HG03108 (cell line): ENCODE results near the gene B3GALNT2.
"Not testable (repeated sequence)": the region's sequence is repeated elsewhere in the genome, so short reads cannot be mapped to it uniquely, and the experiment has no call there.

Source experiments
- ATAC-seq: cut with Tn5 transposase; IDR thresholded peaks from one replicate; pipeline ENCODE4 v1.9.1; 2021; ENCODE audit warnings: moderate library complexity; ENCODE audit not compliant: unreplicated experiment

B3GALNT2 gene

DNA sequence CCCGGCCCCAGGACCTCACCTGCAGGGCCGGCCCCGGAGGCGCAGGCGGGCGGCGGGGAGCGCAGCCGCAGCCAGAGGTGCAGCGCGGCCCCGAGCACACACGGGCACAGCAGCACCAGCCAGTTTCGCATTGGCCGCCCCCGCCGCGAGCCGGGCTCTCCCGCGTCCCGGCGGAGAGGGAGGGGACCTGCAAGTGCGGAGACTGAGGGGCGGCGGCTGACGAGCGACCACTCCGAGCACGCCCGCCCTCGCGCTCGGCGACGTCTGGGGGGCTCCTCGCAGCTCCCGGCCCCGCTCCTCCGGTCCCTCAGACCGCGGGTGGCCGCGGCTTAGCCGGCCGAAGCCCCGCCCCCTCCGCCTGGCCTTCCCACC lies at the start of gene B3GALNT2:
TSS of gene B3GALNT2 (minus strand) at position 331 of the 372 bp plus-strand sequence. CDS start at position 131, 200 bp downstream.
- peak; percentile 32 for ATAC-seq

DNA sequence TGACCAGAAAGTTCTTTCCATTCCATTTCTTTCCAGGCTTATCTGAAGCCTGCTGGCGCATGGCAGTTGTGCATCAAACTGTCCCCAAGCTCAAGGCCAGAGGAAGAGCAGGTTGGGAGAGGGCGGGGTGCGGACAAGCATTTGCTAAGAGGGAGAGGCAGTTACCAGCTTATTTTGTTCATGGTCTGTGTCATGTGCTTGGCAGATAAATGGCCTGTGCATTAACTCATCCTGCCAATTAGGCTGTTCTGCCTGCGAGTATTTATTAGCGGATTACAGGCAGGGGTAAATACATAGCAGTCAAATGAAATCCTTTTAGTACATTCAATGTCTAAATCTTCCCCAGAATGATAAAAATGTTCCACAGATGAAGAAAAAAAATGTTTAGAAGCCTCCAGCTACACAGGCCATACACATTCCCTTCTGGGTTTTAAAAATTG lies 48.9 kb upstream of the B3GALNT2 start:
- no peak for ATAC-seq

DNA sequence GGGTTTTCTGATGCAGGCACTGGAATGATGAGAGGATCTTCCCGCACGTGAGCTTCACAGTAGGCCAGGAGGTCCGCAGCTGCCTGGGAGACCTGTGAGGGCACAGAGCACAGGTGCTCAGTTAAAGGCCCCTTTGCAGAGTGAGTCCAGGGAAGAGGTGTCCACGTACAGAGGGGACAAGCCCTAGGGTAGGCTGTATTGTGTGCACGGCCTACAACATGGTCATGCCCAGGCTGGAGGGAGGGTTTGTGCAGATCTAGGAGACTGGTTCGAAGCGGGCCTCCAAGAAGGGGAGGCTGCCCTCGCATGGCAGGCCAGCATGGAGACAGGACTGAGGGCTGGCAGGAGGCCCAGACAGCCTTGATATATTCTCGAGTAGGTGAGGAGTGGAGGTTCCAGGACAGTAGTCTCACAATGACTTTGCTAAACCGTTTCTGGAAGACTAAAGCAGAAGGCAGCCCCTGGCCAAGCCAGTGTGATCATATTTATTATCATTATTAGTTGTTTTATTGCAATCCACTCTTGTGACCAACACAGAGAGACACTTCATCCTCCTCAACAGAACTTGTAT lies 48.0 kb upstream of the B3GALNT2 start:
- ATAC-seq: no peak

DNA sequence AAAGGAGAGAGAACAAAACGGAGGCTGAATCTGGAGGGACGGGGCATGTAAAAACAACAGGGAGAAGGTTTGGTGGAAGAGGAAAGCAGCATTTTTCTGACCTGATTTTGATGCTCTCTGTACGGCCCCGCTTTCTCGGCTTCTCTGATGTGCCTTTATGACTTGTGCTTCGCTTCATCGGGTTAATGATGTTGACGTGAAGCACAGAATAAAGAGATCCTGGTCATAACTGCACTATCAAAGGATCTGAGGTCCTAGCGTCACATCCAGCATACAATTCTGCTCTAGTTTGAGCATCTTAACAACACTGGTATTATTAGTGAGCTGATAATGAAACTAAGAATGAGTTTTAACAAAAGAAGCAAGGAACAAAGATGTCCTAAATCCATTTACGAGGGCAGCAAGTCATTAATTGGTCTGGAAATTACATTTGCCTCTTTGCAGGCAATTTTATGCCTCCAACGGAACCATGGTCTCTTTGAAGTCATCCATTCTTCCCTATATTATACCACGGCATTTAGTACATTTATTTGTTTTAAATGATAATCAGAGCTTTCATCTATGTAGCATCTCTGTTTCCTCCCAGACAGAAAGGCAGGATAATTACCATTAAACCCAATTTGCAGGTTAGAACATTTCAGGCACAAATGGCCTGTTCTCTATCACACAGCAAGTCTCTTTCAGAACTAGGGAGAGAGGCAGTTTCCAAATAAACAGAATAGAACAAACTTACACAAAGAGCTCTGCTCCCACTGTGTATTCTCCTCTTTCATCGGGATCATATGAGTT lies 45.3 kb upstream of the B3GALNT2 start:
- no peak for ATAC-seq

DNA sequence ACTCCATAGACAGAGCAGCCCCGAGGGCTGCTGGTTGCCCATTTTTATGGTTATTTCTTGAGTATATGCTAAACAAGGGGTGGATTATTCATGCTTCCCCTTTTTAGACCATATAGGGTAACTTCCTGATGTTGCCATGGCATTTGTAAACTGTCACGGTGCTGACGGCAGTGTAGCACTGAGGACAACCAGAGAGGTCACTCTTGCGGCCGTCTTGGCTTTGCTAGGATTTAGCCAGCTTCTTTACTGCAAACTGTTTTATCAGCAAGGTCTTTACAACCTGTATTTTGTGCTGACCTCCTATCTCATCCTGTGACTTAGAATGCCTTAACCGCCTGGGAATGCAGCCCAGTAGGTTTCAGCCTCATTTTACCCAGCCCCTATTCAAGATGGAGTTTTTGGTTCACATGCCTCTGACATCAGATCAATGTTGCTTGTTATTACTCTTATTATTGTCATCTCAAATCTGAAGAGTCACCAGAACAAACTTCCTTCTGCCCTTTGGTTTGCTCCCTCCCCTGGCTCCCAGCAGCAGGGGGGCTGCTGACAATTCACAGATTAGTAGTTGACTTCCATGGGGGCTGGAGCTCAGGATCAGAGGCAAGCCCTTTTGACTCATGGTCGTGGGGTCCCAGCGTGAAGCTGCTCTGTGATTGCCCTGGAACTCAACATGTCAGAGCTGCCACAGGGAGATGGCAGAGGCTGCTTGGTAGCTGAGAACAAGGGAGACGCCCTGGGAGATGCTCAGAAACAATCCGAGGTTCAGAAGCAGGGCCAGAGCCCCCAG lies 42.3 kb upstream of the B3GALNT2 start:
- not testable (repeated sequence) for ATAC-seq

DNA sequence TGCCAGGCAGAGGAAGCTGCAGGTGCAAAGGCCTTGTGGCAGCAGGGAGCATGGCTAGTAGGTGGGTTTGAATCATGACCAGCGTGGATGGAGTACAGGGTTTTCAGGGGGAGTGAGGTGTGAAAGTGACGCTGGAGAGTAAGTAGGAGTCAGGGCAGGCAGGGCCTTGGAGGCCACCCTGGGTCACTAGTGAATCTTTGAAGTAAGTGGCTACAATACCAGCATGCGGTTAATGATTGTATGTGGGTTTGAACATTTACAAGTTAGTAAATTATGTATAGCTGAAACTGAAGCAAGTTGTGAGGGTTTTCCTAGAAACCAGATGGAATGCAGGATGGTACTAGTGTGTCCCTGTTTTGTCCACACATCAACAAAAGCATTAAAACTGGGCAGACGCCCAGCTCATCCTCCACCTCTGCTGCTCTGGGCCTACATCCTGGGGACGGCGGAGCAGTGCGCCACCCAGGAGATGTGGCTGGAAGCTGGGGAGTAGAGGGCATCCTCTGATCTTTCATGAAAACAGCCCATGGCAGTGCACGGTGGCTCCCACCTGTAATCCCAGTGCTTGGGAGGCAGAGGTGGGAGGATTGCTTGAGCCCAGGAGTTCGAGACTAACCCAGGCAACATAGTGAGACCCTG lies 41.2 kb upstream of the B3GALNT2 start:
- ATAC-seq: no peak

DNA sequence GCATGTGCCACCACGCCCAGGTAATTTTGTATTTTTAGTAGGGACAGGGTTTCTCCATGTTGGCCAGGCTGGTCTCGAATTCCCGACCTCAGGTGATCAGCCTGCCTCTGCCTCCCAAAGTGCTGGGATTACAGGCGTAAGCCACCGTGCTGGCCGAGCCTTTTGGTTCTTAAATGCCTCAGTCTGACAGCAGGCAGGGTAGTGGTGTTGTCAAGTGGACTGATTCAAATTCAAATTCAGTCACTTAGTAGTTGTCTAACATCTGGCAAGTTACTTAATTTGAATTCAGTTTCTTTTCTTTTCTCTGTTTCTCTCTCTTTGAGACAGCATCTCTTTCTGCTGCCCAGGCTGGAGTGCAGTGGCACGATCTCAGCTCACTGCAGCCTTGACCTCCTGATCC lies 38.6 kb upstream of the B3GALNT2 start:
- ATAC-seq: not testable (repeated sequence)

DNA sequence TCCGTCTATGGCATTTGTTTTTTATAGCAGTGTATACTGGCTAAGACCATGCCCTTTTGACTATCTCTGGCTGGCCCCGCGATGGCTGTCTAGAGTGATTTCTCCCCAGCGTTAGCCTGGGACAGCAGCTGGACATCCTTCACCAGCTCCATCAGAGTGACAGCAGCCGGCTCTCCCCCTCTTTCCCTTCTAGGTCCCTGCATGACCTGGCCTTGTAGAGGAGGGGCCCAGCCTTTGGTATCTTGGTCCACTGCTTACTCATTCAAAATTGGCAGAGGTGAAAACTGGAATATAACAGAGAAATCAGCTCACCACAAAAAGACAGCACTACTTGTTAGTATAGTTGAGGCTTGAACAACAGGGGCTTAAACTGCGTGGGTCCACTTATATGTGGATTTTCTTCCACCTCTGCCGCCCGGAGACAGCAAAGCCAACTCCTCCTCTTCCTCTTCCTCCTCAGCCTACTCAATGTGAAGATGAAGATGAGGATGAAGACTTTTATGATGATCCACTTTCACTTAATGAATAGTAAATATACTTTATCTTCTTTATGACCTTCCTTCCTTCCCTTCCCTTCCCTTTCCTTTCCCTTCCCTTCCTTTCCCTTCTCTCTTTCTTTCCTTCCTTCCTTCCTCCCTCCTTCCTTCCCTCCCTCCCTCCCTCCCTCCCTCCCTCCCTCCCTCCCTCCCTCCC lies 29.4 kb upstream of the B3GALNT2 start:
- no peak for ATAC-seq

DNA sequence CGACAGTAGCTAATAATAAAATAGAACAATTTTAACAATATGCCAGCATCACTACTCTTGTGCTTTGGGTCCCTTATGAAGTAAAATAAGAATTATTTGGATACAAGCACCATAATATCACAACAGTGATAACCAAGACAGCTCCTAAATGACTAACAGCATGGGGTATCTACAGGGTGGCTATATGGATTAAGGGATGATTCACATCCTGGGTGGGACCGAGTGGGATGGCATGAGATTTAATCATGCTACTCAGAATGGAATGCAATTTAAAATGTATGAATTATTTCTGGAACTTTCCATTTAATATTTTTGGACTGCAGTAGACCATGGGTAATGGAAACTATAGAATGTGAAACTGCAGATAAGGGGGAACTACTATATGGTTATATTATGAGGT lies 28.1 kb upstream of the B3GALNT2 start:
- ATAC-seq: no peak

DNA sequence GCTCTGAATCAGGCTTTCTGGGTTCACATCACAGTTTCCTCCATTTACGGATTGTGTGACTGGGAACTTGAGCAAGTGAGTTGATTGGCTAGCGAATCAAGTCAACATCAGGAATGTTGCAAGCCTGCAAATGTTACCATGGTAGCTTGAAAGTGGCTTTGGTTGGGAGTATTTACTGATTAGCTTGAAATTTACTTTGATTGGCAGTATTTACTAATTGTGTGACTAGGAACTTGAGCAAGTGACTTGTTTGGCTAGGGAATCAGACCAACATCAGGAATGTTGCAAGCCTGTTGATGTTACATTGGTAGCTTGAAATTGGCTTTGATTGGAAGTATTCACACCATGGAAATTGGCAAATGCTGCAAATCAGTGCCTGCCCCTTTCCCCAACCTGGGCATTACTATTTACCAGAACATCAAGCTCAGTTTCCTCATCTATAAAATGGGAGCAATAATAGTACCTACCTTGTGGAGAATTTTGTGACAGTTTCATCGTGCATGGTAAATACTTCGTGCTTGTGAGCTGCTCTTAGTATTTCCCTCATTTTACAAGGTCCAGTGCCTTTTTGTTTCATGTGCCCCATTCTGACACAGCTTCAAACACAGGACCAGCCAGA lies 23.1 kb upstream of the B3GALNT2 start:
- ATAC-seq: no peak

DNA sequence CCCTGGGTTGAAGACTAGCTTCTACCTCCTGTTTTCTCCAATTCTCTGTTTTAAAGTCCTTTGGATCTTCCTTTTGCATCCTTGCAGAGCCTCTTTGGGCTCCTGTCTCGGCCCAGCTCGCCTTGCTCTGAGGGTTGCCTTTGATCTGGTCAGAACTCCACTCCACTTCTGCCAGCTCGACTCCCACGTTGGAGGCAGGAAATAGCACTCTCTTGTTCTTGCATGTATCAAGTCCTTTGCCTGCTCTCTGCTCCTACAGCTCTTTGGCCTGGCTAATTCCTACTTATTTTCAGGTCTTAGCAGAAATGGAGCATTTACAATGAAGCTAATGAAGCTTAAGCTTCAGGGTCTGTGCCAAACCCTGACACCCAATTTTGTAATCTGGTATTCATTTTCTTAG lies 21.1 kb upstream of the B3GALNT2 start:
- ATAC-seq: no peak

DNA sequence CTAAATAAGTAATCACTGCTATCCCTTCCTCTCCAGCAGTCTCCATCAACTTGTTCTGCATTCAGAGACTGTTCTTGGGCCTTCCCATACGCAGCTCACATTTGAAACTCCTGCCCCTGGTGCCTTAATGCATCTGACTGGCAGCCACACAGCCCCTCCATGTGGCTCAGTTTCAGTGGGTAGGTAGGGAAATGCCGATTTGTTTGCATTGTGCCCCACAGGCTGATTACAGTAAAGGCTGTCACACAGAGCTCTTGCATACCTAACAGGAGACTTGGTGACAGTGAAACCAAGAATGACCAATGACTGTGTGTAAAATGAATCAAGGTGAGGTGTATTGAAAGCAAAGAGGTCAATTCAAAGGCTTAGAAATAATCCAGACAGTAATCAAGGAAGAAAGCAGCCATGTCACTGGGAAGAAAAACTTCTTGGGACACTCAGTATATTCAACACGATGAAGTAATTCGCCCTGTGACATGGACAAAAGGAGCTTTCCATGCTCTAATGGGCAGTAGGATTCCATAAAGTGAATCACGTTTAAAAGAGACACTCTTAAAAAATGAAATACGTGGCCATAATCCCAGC lies 12.7 kb upstream of the B3GALNT2 start:
- no peak for ATAC-seq

DNA sequence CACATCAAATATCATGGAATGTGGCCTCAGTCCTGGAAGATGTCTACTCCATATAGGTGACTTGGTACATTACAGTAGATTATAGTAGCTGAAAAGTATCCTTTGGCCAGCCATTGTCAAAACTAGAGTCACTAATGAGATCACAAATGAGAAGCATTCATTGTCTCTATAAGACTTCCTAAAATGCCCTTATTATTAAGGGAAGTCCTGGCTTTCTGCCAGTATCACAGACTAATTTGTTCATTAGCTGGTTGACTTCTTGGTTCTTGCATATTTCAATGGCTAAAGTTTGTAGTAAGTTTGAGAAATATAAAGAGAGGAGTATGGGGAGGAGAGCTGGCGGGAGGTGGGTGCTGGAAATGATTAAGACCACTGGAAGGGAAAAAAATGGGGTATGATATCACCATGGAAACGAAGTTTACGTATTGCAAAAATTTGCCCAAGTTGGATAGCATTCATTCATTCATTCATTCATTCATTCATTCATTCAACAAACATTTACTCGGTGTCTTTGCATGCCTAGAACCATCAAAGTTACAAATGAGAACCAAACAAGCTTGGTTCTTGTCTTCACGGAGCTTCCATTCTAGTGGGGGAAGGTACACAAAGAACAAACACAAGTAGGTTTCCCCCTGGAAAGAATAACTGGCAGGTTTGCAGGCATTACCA lies 11.7 kb upstream of the B3GALNT2 start:
- ATAC-seq: no peak

DNA sequence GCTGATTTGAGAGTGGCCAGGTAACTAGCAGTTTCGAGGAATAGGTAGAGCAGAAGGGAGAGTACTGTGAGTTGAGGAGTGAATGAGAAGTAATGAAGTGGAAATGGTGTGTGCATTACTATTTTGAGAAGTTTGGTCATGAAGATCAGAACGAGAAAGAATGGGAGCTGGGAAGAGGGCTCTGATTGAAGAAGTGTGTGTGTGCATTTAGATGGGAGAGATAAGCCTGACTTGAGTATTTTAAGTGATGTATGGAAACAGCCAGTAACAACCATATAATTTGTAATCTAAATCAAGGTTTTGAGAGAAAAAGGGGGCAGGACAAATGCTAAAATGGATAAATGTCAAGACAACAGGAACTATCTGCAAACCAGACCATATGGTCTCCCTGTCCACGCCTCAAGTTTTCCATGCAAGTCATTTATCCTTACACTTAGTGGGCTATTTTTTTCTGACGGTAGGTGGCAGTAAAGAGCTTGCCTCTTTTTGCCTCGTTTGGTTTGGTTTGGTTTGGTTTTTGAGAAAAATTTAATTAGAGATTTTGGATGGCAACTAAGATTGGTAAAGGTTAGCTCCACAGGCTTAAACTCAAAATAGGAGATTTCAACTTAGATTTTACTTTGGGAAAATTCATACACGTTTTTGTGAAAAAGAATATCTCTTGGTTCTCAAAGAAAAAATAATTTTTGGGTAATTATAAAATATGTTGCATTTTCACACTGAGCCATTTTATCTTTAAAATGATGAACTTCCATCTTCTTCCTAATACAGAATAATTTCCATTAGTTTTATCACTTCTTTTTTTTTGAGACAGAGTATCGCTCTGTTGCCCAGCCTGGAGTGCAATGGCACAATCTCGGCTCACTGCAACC lies 9.5 kb upstream of the B3GALNT2 start:
- no peak for ATAC-seq

DNA sequence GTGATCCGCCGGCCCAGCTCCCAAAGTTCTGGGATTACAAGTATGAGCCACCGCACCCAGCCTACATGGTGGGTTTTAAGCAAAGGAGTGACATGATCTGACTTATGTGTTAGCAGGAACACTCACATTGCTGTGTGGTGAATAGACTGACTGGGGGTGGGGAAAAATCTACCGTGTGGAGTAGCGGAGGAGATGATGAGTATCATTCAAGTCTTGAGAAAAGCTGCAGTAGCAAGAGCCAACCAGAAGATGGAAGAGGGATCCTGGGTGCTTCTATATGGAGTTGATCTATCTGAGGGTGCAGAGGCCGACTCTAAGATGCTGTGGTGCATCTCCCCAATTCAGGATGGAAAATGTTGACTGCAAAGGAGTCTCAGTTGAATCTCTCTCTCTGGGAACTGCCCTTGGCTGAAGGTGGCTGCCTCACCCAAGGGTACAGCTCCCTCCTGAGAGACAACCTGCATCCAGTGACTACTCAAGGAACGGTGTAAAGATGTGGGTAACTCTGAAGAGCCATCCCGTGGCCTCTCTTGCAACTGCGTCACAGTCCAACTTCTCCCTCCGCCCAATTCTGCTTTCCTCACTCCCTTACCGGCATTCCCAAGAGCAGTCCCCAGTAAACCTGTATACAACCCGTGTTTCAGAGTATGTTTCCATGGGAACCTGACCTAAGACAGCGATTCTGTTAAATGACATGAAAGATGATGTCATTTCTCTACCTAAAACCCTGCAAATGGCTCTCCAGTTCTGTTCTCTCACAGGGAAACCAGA lies 7.4 kb upstream of the B3GALNT2 start:
- ATAC-seq: no peak

DNA sequence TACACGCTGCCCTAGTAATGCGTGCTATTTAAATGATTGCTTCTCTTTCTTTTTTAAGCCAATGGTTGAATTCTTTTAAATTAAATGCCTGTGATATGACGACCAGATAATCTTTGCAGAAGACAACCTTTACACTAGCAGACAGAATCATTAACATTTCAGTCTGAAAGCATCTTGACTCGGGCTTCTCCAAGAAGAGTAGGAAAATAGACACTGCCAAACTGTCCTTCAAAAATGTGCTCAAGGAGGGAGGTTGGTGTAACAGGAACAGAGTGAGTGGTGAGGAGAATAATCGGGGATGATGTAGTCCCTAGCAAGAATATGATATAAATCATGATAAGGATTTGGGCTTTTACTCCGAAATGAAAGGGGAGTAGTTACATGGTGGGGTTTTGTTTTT lies 6.6 kb upstream of the B3GALNT2 start:
- no peak for ATAC-seq

DNA sequence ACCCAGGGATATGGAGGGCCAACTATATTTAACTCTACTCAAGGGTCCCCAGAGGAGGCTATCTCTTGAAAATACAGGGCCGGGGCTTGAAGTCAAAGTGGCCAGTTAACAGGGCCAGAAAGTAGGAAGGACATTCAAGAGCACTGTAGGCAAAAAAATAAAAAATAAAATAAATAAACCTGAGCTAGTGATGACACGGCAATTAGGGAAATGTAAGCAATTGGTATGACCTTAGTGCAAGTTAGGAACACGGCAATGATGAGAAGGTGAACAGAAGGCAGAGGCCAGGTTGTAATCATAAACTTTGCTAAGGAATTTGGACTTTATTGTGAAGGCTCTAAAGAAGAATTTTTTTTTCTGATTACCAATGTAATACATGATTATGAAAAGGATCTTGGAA lies 3.4 kb upstream of the B3GALNT2 start:
- no peak for ATAC-seq
